CD4-positive, alpha-beta T cell treated with Interleukin-6 at 100 ng/mL for 8 hours (primary cell): ENCODE data around the gene UBE2R2.
"Not testable (repeated sequence)": the region's sequence is repeated elsewhere in the genome, so short reads cannot be mapped to it uniquely, and the experiment has no call there.

Experiments
- DNase-seq: peaks from one replicate; pipeline ENCODE4 v3.0.0-alpha.2; 2020; ENCODE audit warnings: mixed read lengths, low spot score

UBE2R2 gene

DNA sequence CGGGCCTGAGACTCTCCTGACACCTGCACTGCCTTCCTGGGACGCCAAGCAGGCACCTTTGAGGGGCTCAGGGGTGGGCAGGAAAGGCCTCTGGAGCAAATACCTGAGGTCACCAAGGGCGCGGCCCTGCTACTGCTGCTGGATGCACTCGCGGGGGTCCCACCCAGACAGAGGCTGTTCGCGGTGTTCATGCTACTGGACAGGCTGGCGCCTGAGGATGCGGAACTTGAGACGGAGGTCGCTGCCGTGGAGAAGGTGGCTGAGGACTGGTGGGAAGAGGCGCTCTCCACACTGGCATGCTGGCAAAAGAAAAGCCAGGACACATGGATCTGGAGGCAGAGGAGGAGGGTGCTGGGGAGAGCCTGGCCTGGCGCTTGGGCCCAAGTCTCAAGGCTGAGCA is 110.7 kb downstream of the UBE2R2 start:
- no peak for DNase-seq

DNA sequence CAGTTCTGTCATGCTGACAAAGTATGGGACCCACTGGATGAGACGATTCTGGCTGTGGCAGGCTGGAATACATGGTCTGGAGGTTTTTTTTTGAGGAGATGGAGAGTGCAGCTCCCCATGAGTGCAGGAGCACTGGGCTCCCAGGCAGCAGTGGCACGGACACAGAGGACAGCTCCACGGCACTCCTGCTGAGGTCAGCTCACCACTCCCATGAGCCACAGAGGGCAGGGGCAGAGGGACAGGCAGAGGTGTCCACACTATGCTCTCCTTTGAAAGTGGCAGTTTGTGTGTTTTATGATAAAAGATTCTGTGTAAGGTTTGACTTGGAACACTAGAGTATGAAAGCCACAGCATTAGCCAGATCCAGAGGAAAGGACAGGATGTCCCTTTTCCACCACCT is 114.4 kb downstream of the UBE2R2 start:
- no peak for DNase-seq

- no peak for DNase-seq
Measured at GRCh38 chr9:33932078-33932807, 115.3 kb downstream of the UBE2R2 start.

DNA sequence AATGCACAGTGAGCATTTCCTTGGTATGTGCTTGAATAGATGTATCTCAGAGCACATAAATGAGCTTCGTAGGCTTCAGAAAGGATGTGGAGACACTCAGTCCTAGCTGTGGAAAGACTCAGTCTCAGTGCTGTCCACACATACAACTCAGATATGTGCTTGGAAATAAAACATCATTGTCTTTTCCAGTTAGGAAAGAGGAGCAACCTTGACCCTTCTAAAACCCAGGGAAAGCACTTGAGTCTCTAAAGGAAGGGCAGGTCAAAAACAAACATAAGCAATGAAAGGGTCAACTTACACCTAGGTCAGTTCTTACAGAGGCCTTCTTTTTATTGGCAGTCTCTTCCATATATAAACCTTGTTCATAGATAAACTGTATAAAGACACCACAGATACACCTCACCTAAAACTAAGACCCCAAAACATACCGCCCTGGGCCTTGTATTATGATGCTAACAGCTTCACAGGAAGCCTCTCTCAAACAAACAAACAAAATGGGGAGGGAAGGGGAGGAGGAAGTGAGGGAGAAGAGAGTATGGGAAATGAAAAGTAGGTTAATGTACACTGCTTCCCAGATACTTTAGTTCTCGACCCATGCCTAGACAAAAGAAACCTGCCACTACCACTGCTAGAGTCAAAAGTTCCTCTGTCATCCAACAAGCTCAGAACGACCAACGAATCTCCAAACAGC is 117.4 kb downstream of the UBE2R2 start:
- no peak for DNase-seq

DNA sequence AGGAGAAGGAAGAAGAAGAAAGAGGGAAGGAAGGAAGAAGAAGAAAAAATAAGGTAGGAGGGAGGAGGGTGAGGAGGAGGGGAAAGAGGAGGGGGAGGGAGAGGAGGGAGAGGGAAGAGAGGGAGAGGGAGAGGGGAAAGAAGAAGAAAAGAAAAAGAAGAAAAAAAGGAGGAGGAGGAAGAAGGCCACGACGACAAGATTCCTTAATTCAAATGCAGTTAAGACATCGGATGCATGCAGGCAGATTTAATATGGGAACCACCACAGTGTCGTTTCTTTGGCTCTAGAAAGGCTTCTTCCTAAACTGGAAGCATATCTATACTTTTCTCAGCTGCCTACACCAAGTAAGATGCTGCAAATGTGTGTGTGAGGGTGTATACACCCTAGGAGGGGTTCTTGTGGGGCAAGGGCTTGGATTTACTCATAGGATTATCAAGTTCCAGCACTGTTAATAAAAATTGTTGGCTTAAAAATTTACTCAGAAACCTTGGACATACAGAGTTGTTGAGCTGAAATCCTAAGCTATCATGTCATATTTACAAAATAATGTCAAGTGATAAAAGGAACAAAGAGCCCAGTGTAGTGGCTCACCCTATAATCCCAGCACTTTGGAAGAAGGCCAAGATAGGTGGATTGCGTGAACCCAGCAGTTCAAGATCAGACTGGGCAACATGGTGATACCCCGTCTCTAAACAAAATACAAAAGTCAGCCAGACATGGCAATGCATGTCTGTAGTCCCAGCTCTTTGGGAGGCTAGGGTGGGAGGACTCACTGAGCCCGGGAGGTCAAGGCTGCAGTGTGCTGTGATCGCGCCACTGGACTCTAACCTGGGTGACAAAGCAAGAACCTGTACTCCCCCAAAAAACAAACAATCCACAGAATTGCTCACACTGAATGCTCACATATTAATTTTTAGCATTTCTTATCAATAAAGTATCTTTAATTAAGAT is 123.2 kb downstream of the UBE2R2 start:
- DNase-seq, result no peak

DNA sequence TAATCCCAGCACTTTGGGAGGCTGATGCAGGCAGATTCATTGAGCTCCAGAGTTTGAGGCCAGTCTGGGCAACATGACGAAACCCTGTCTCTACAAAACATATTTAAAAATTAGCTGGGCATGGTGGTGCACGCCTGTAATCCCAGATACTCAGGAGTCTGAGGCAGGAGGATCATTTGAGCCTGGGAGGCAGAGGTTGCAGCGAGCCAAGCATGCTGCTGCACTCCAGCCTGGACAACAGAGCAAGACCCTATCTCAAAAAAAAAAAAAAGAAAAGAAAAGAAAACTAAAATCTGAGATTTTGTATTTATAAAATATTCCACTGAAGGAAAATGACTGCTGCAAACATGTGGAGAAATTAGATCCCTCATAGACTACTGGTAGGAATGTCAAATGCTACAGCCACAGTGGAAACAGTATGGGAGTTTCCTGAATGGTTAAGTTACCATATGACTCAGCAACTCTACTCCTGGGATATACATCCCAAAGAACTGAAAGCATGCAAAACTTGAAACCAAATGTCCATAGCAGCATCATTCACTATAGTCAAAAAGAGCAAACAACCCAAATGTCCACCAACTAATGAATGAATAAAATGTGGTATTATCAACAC is 125.6 kb downstream of the UBE2R2 start:
- no peak for DNase-seq

DNA sequence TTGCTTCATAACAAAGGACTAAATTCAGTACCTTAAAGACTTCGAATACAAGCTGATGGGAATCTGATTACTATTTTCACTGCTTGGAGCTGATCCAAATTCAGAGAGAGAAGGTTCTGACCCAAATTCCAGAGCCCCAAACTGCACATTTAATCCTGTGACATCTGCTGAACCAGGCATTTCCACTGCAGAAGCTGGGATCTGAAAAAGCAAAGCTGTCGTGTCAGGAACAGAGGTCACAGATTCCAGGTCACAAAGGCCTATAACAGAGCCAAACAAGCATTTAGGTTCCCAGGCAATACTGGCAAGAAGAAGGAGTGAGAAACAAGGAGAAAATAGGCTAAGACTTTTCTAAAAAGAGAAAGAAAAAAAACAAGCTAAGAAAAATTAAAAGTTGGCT is 126.4 kb downstream of the UBE2R2 start:
- DNase-seq, result no peak

- no peak for DNase-seq
Measured at GRCh38 chr9:33946779-33947535, 130.0 kb downstream of the UBE2R2 start.

- no peak for DNase-seq
Measured at GRCh38 chr9:33950371-33950770, 133.4 kb downstream of the UBE2R2 start.

- no peak for DNase-seq
Measured at GRCh38 chr9:33952066-33952465, 135.1 kb downstream of the UBE2R2 start.

GRCh38 chr9:33956544-33956943 is 139.6 kb downstream of the UBE2R2 start:
- DNase-seq, result no peak

- DNase-seq, result no peak
Measured at GRCh38 chr9:33959725-33960124, 142.8 kb downstream of the UBE2R2 start.

DNA sequence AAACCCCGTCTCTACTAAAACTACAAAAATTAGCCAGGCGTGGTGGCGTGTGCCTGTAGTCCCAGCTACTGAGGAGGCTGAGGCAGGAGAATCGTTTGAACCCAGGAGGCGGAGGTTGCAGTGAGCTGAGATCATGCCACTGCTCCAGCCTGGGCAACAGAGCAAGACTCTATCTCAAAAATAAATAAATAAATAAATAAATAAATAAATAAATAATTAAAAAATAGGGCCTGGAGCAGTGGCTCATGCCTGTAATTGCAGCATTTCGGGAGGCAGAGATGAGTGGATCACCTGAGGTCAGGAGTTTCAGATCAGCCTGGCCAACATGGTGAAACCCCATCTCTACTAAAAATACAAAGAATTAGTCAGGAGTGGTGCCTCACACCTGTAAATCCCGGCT is 145.5 kb downstream of the UBE2R2 start:
- DNase-seq, result not testable (repeated sequence)

DNA sequence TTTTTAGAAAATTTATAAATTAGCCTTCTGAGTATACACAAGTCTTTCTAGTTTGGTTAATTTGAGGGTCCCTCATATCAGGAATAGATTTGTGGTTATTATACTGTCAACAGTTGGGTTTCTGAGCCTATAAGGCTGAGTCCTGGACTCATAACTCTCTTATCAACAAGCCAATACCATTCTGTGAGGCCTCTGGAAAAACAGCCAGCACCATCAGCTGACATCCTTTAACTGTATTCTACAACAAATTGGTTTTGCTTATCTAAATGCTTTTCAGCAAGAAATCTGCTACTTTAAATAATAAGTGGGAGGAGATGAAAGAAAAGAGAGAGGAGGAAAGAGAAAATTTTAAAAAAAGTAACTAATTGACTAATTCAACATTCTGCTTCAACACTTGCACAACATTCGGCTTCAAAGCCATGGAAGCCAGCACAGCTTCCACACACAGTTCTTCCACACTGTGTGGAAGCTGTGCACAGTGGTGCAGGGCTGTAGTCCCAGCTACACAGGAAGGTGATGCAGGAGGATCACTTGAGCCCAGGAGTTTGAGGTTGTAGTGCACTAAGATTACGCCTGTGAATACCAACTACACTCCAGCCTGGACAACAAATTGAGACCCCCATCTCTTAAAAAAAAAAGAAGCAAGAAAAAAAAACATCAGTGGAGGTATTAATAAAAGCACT is 147.3 kb downstream of the UBE2R2 start:
- DNase-seq, result no peak
